NCI-H2196 (cell line): Measurements from ENCODE around the gene N4BP2L2.
"Not testable (repeated sequence)": the region's sequence is repeated elsewhere in the genome, so short reads cannot be mapped to it uniquely, and the experiment has no call there.

ENCODE experiments used
- DNase-seq: peaks from one replicate; lab custom pipeline; 2025; ENCODE audit not compliant: unreplicated experiment; lab: John Stamatoyannopoulos, UW

N4BP2L2 gene

GRCh38 chr13:32538621-32539246 is at the start of gene N4BP2L2:
TSS of gene N4BP2L2 (minus strand) at chr13:32538795. CDS start at chr13:32537027, 1,768 bp downstream.
- DNase-seq: peak; percentile 88

DNA sequence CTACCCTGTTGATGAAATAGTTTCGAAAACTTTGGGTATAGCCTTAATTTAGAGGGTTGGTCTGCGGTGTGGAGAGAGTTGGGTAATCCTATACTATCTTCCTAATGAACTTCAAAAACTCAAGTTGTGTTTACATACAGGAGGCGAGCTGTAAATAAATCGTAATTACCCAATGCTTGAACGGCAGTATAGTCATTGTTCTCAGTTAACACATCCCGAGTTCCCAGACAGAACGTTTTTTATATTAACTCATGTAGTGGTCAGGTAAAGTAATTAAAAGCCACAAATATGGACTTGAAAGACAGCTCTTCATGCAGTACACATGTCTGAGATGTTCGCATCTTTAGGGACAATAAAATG is 49.2 kb upstream of the N4BP2L2 start:
- no peak for DNase-seq

- DNase-seq: peak; percentile 21
Observed at GRCh38 chr13:32587011-32587810, 48.6 kb upstream of the N4BP2L2 start.

DNA sequence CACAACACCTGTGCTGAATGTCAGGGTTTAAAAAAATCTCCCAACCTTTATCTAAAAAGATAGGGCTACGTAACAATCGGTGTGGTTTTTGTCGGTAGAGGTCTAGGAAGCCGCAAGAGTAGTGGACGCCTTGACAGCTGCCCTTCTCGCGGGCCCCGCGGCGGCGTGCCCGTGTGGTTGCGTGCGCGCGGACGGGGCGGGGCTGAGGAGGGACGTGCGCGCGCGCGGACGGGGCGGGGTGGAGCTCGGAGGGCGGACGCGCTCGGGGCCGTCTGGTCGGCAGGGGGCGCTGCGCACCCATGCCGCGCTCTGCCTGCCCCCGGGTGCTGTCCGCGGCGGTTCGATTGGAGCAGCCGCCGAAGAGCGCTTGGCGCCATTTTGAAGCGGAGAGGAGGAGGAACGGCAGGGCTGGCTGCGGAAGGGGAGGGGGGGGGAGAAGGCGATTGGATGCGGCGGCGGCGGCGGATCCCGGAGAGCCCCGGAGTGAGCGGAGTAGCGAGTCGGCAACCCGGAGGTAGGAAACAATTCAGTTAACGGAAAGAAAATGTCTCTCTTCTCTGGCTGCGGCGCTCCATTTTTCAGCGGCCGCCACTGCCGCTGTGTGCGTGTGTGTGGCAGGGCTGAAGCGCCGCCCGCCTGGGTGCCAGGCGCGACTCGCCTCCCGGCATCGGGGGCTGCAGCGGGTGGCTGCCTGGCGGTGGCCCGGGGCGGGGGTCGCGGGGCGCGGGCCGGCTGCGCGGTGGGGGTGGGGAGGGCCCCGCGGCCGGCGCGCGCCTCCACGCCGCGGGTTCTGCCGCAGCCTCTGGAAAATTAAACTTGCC is 47.7 kb upstream of the N4BP2L2 start, which contains the start of gene PDS5B:
Gene PDS5B (plus strand): TSS at position 373 of the 821 bp plus-strand sequence. CDS start 62,321 bp downstream, outside the sequence.
- peak; percentile 83 for DNase-seq

DNA sequence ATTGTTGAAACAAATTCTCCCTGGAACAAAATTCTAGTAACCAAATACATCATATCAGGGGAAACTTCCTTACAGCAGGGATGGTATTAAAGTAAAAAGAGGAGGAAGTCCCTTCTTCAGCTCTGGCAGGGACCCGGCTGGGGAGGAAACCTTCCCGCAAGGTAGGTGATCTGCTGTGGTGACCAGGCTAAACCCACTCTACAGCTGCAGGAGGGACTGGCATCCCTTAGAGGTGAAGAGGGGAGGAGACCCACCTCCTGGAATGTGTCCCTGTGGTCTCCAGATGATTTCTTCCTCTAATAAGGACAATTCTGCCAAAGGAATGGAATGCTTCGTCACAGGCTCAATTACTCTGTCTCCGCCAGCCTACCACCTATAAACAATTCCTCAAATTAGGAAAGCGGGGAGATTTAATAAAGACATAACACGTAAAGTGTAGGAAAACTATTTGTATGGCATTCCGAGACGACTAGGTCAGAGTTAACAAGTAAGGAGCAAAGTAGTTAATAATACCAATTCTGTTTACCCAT is 47.0 kb upstream of the N4BP2L2 start:
- no peak for DNase-seq

GRCh38 chr13:32582991-32583390 is 44.4 kb upstream of the N4BP2L2 start:
- DNase-seq: no peak

DNA sequence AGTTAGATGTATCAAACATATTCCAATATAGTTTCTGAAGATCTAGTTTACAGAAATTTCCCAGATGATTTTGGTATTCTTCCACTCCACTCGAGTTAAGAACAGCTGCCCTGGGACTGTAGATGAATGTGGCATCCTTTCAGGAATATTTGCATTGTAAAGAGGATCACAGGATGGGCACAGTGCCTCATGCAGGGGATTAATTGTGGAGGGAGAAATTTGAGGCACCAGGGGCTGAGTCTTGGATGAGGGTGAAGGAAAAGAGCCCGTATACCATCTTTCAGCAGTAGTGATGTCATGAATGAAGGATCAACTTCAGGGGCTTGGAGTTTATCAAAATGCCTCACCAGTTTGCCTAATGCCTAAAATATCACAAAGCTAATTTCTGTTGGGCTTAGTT is 43.7 kb upstream of the N4BP2L2 start:
- DNase-seq: no peak

DNA sequence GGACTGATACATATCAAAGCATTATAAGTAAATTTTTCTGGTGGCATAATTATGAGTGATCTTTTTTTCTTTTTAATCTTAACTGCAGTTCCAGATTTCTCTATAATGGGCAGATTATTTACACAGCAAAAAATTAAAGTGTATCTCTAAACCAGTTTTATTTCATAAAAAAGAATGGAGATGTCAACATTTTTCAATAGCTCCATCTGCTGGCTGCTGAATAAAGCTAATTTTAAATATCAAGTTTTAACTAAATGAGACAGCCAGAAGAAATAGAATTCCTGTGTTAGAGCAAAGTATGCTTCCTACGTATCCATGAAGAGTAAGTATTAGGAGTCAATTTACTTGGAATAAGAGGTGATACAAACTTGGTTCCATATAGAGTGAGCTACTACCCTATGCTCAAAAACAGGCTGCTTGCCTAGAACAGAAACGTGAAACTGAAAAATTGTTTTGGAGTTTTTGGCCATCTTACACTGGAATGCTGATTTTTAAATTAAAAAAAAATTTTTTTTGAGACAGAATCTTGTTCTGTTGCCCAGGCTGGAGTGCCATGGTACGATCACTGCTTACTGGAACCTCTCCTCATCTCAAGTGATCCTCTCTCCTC is 42.7 kb upstream of the N4BP2L2 start:
- peak; percentile 3 for DNase-seq

DNA sequence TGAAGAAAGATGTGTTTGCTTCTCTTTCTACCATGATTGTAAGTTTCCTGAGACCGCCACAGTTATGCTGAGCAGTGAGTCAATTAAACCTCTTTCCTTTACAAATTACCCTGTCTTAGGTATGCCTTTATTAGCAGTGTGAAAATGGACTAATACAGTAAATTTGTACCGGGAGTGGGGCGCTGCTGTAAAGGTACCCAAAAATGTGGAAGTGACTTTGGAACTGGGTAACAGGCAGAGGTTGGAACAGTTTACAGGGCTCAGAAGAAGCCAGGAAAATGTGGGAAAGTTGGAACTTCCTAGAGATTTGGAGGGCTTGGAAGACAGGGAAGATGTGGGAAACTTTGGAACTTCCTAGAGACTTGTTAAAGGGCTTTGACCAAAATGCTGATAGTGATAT is 38.4 kb upstream of the N4BP2L2 start:
- no peak for DNase-seq

DNA sequence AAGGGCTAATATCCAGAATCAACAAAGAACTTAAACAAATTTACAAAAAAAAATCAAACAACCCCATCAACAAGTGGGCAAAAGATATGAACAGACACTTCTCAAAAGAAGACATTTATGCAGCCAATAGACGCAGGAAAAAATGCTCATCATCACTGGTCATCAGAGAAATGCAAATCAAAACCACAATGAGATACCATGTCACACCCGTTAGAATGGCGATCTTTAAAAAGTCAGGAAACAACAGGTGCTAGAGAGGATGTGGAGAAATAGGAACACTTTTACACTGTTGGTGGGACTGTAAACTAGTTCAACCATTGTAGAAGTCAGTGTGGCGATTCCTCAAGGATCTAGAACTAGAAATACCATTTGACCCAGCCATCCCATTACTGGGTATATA is 37.1 kb upstream of the N4BP2L2 start:
- DNase-seq: not testable (repeated sequence)

DNA sequence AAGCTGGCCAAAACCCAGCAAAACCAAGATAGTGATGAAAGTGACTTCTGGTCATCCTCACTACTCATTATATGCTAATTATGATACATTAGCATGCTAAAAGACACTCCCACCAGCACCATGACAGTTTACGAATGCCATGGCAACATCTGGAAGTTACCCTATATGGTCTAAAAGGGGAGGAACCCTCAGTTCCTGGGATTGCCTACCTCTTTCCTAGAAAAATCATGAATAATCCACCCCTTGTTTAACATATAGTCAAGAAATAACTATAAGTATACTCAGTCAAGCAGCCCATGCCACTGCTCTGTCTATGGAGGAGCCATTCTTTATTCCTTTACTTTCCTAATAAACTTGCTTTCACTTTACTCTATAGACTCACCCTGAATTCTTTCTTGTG is 22.2 kb upstream of the N4BP2L2 start:
- DNase-seq: not testable (repeated sequence)

DNA sequence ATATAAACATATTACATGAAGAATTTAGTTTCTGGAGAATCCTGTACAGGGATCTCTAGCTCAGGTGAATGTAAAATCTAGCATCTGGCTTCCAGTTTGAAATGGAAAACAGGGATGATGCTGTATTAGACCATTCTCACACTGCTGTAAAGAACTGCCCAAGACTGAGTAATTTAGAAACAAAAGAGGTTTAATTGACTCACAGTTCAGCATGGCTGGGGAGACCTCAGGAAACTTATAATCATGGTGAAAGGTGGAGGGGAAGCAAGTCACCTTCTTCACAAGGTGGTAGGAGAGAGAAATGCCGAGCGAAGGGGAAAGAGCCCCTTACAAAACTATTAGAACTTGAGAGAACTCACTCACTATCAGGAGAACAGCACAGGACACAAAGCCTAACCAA is 17.0 kb upstream of the N4BP2L2 start:
- no peak for DNase-seq

GRCh38 chr13:32553720-32554119 is 15.1 kb upstream of the N4BP2L2 start:
- no peak for DNase-seq

DNA sequence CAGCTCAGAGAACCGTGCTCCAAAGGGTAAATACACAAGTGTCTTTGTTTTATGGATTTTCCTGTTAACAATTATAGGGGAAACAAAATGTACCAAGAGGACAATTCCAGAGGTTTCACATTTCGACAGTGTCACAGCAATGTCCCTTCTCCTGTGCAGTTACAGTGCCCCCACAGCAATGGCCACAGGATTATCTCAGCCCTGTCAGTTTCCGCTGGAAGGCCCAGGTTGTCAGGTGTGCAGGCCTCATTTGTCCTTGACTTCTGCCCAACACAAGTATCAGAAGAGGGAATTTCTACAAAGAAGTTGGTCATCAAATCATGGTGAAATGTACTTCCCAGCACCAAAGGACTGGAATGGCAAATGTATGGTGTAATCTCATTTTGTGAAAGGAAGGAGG is 11.2 kb upstream of the N4BP2L2 start:
- DNase-seq: no peak

DNA sequence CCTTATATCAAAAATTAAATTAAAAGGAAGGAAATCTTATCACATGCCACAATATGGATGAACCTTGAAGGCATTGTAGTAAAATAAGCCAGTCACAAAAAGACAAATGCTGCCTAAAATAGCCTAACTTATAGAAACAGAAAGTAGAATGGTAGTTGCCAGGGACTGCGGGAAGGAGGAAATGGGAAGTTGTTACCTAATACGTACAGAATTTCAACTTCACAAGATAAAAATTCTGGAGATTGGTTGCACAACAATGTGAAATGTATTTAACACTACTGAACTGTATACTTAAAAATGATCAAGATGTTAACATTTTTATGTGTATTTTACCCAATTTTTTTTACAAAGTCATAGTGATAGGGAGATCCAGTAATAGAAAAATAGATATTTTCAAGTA is 10.2 kb upstream of the N4BP2L2 start:
- no peak for DNase-seq

DNA sequence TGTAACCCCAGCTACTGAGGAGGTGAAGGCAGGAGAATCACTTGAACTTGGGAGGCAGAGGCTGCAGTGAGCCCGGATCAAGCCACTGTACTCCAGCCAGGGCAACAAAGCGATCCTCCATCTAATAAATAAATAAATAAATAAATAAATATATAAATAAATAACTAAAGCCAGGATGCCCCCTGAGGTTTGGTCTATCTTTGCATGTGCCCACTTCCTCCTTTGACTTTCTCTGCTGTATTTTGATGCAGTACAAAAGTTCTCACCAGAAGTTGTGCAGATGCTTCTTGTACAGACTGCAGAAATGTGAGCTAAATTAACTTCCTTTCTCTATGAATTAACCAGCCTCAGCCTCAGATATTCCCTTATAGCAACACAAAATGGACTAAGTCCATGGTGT is 6.5 kb upstream of the N4BP2L2 start:
- no peak for DNase-seq

- DNase-seq: no peak
Observed at GRCh38 chr13:32542221-32542620, 3.6 kb upstream of the N4BP2L2 start.

- DNase-seq: no peak
Observed at GRCh38 chr13:32538143-32538620, 413 bp downstream of the N4BP2L2 start.

- no peak for DNase-seq
Observed at GRCh38 chr13:32537580-32538142, 934 bp downstream of the N4BP2L2 start.

GRCh38 chr13:32535748-32536147 is 2.8 kb downstream of the N4BP2L2 start:
- no peak for DNase-seq

DNA sequence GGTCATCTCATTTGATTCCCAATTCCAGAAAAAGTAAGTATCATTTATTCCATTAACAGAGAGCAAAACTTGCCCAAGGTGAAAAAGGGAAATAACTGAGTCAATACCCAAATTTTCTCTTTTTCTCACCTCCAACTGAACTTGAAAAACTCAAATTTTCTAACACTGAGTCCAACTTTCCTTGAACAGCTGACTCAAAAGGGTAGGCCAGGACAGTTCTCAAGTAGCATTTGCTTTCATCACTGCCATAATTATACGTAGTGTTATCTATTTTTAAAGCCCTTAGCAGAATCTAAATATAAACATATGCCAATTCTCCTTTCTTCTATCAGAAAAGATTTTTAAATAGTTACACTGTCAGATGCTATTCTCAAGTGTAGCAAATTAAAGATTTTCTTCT is 3.5 kb downstream of the N4BP2L2 start:
- DNase-seq: no peak
